ENCODE measurements around the gene NOVA2. TPM values are rescaled to one million over a fixed set of nuclear protein-coding genes. Genes with fewer than 3 reads are reported as not detected.

NOVA2 gene
- total and polyA plus RNA-seq, 9 of the 15 experiments (the other 6 are each of a cell fraction or from before 2014, with no cell fraction given): not detected

GRCh38 chr19:45901432-45901911 lies 72.2 kb downstream of the NOVA2 start (continued):
- no peak for TF ChIP-seq PBX2 (CRISPR knock-in tag; IDR thresholded peaks at IDR 0.05; ENCODE audit: low read depth)
- TF ChIP-seq PBX2 (tag; conservative IDR thresholded peaks at IDR 0.05; ENCODE audit: low read depth): no peak
- 0 out of 2 replicates have a peak, but pooled peaks have one; percentile 13 for TF ChIP-seq STAG1 (CRISPR knock-in tag; IDR thresholded peaks at IDR 0.05; ENCODE audit: borderline replicate concordance)
- no peak for TF ChIP-seq SREBF2 (CRISPR knock-in tag; IDR thresholded peaks at IDR 0.05)
- no peak for TF ChIP-seq SMAD4 (CRISPR knock-in tag; conservative IDR thresholded peaks at IDR 0.05)
- peak; percentile 62 for TF ChIP-seq CEBPB (tag; IDR thresholded peaks at IDR 0.05)
- peak; percentile 27; the same call in 1 of the 2 replicates for TF ChIP-seq POLR2G (IDR thresholded peaks at IDR 0.05; ENCODE audit: low read depth, low read length)
- no peak for TF ChIP-seq FOXM1 (IDR thresholded peaks at IDR 0.05; ENCODE audit: low read depth)
- TF ChIP-seq FOXM1 (CRISPR knock-in tag; IDR thresholded peaks at IDR 0.05; ENCODE audit: low read depth): no peak
- no peak for TF ChIP-seq FOXK1 (CRISPR knock-in tag; IDR thresholded peaks at IDR 0.05; ENCODE audit: borderline replicate concordance)
- TF ChIP-seq KHSRP (IDR thresholded peaks at IDR 0.05): no peak
- no peak for TF ChIP-seq HDAC8 (tag; IDR thresholded peaks at IDR 0.05)
- TF ChIP-seq ZNF41 (CRISPR knock-in tag; conservative IDR thresholded peaks at IDR 0.05): no peak
- TF ChIP-seq ZNF282 (CRISPR knock-in tag; IDR thresholded peaks at IDR 0.05): no peak
- 0 out of 2 replicates have a peak, but pooled peaks have one; percentile 37 for TF ChIP-seq TFAP4 (CRISPR knock-in tag; IDR thresholded peaks at IDR 0.05; ENCODE audit: borderline replicate concordance)
- TF ChIP-seq ZNF695 (CRISPR knock-in tag; IDR thresholded peaks at IDR 0.05): no peak
- TF ChIP-seq FOXA1 (IDR thresholded peaks at IDR 0.05; ENCODE audit: borderline replicate concordance): no peak
- no peak for TF ChIP-seq NCOA6 (IDR thresholded peaks at IDR 0.05)
- no peak for TF ChIP-seq NR2C2 (CRISPR knock-in tag; IDR thresholded peaks at IDR 0.05)
- TF ChIP-seq NR2C2 (tag; IDR thresholded peaks at IDR 0.05): no peak
- no peak for TF ChIP-seq TFAM (CRISPR knock-in tag; conservative IDR thresholded peaks at IDR 0.05)
- TF ChIP-seq ZC3H8 (IDR thresholded peaks at IDR 0.05): no peak
- TF ChIP-seq CREB1 (IDR thresholded peaks at IDR 0.05): no peak
- no peak for TF ChIP-seq CREB1 (CRISPR knock-in tag; IDR thresholded peaks at IDR 0.05)
- TF ChIP-seq DACH1 (IDR thresholded peaks at IDR 0.05; ENCODE audit: partially characterized antibody): no peak
- no peak for TF ChIP-seq HDAC1 (IDR thresholded peaks at IDR 0.05)
- TF ChIP-seq ZNF24 (IDR thresholded peaks at IDR 0.05): no peak
- TF ChIP-seq STAT5B (CRISPR knock-in tag; IDR thresholded peaks at IDR 0.05): no peak
- TF ChIP-seq ZNF280A (IDR thresholded peaks at IDR 0.05; ENCODE audit: low read depth, partially characterized antibody): no peak
- no peak for TF ChIP-seq DPF2 (IDR thresholded peaks at IDR 0.05)
